Measurements from ENCODE around the gene IL5.
A peak's percentile ranks its signal among the peaks of the same experiment; 100 is the strongest.
"Not testable (repeated sequence)": the region's sequence is repeated elsewhere in the genome, so short reads cannot be mapped to it uniquely, and the experiment has no call there.

The IL5 gene

GRCh38 chr5:132528866-132529634, 14.3 kb downstream of the IL5 start:
- DNase-seq (ENCODE audit: low read depth), result no peak

- no peak for DNase-seq (ENCODE audit: low read depth)
Measured at GRCh38 chr5:132528021-132528420, 15.3 kb downstream of the IL5 start.

- DNase-seq (ENCODE audit: low read depth), result no peak
Measured at GRCh38 chr5:132526974-132527564, 16.3 kb downstream of the IL5 start.

- DNase-seq (ENCODE audit: low read depth), result no peak
Measured at GRCh38 chr5:132526290-132526973, 16.9 kb downstream of the IL5 start.

GRCh38 chr5:132525299-132525724, 18.0 kb downstream of the IL5 start:
- no peak for DNase-seq (ENCODE audit: low read depth)

- not testable (repeated sequence) for DNase-seq (ENCODE audit: low read depth)
Measured at GRCh38 chr5:132524877-132525276, 18.4 kb downstream of the IL5 start.

GRCh38 chr5:132522067-132522466, 21.3 kb downstream of the IL5 start:
- not testable (repeated sequence) for DNase-seq (ENCODE audit: low read depth)

- DNase-seq (ENCODE audit: low read depth), result not testable (repeated sequence)
Measured at GRCh38 chr5:132513618-132514336, 29.5 kb downstream of the IL5 start.

- DNase-seq (ENCODE audit: low read depth), result no peak
Measured at GRCh38 chr5:132510076-132510475, 33.2 kb downstream of the IL5 start.

- DNase-seq (ENCODE audit: low read depth), result no peak
Measured at GRCh38 chr5:132506094-132506692, 37.1 kb downstream of the IL5 start.

- no peak for DNase-seq (ENCODE audit: low read depth)
Measured at GRCh38 chr5:132505641-132506040, 37.7 kb downstream of the IL5 start.

- no peak for DNase-seq (ENCODE audit: low read depth)
Measured at GRCh38 chr5:132504746-132505145, 38.6 kb downstream of the IL5 start.

GRCh38 chr5:132503244-132503643, 40.1 kb downstream of the IL5 start:
- DNase-seq (ENCODE audit: low read depth), result no peak

- no peak for DNase-seq (ENCODE audit: low read depth)
Measured at GRCh38 chr5:132501961-132502931, 41.1 kb downstream of the IL5 start.

- DNase-seq (ENCODE audit: low read depth), result no peak
Measured at GRCh38 chr5:132501629-132501956, 41.7 kb downstream of the IL5 start.

- DNase-seq (ENCODE audit: low read depth), result peak; percentile 55
Measured at GRCh38 chr5:132500931-132501628, 42.2 kb downstream of the IL5 start.

- DNase-seq (ENCODE audit: low read depth), result no peak
Measured at GRCh38 chr5:132500244-132500930, 42.9 kb downstream of the IL5 start.

- DNase-seq (ENCODE audit: low read depth), result no peak
Measured at GRCh38 chr5:132499440-132500243, 43.7 kb downstream of the IL5 start.

Data from T-helper 22 cell (primary cell).